OCI-LY1 (cell line): Measurements from ENCODE around the gene ASB16.

Experiments
- EZH2 ChIP-seq: fragments of 200-600 bp; sonication (generic), shearing (Covaris generic); IDR thresholded peaks from 2 replicates; pipeline ENCODE4 v1.8.0; 2017; ENCODE audit warnings: borderline replicate concordance, mixed run types, mild to moderate bottlenecking, antibody characterized with exemption, low read length, moderate library complexity, mixed read lengths
- TF ChIP-seq, protein P1 (sequence below): fragments of 200-600 bp; sonication (generic), shearing (Covaris generic); IDR thresholded peaks from 2 replicates; pipeline ENCODE4 v1.5.1; 2017; ENCODE audit warnings: mild to moderate bottlenecking, antibody characterized with exemption, low read length, moderate library complexity, mixed read lengths

DNA sequence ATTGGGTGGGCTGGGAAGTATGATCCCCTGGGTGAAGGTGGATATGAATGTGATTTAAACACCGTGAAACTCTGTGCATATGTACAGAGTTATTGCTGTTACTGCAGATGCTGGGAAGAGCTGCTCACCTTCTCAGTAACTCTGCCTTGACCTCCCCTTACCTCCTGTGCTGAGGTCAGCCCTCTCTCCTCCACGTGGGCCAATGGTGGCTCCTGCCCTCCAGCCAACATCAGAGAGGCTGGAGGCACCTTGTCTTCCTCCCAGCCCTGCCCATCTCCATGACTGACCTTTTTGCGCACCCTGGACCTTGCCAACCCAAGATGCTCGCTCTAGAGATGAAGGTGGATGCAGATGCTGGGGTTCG is 387 bp upstream of the ASB16 start:
- TF ChIP-seq, protein P1, sequence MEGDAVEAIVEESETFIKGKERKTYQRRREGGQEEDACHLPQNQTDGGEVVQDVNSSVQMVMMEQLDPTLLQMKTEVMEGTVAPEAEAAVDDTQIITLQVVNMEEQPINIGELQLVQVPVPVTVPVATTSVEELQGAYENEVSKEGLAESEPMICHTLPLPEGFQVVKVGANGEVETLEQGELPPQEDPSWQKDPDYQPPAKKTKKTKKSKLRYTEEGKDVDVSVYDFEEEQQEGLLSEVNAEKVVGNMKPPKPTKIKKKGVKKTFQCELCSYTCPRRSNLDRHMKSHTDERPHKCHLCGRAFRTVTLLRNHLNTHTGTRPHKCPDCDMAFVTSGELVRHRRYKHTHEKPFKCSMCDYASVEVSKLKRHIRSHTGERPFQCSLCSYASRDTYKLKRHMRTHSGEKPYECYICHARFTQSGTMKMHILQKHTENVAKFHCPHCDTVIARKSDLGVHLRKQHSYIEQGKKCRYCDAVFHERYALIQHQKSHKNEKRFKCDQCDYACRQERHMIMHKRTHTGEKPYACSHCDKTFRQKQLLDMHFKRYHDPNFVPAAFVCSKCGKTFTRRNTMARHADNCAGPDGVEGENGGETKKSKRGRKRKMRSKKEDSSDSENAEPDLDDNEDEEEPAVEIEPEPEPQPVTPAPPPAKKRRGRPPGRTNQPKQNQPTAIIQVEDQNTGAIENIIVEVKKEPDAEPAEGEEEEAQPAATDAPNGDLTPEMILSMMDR: no peak
- no peak for TF ChIP-seq EZH2
